Kidney (tissue), 14 donors: Measurements from ENCODE around the gene CORO2B. TPM values are rescaled to one million over a fixed set of nuclear protein-coding genes. Genes with fewer than 3 reads are reported as not detected.

Experiments
- DNase-seq, 5 donors: peaks; one replicate each; pipeline ENCODE4 v3.0.0-alpha.2; 2013 to 2020
- FAIRE-seq: peaks from 2 replicates; lab custom pipeline; 2012; peaks lifted over from hg19 to GRCh38; lab: Jason Lieb, UNC
- H3K27ac ChIP-seq, 2 donors: one replicate each; pipeline ENCODE4 v1.7.0; 2013; ENCODE audit warnings: low read depth in 2 of 2, low read length in 2 of 2, inconsistent platforms in 1 of 2
- H3K27me3 ChIP-seq: one replicate; pipeline ENCODE4 v1.7.1; 2013; ENCODE audit warnings: low read length, inconsistent platforms; ENCODE audit not compliant: control insufficient read depth, insufficient read depth
- H3K36me3 ChIP-seq, 3 donors: one replicate each; pipeline versions ENCODE4 v1.7.0 to v1.7.1; 2013; ENCODE audit warnings: low read length in 3 of 3, control low read depth in 1 of 3, inconsistent platforms in 1 of 3; ENCODE audit not compliant: insufficient read depth in 3 of 3, control insufficient read depth in 2 of 3
- H3K4me1 ChIP-seq, 3 donors: one replicate each; pipeline versions ENCODE4 v1.7.0 to v1.7.1; 2013; ENCODE audit warnings: low read length in 3 of 3, inconsistent platforms in 1 of 3, low read depth in 1 of 3; ENCODE audit not compliant: control insufficient read depth in 2 of 3, insufficient read depth in 2 of 3
- H3K4me3 ChIP-seq, 3 donors: one replicate each; pipeline versions ENCODE4 v1.7.0 to v1.8.1; 2013; ENCODE audit warnings: low read length in 3 of 3, control low read depth in 1 of 3, inconsistent platforms in 1 of 3
- H3K9ac ChIP-seq, 3 donors: one replicate each; pipeline versions ENCODE4 v1.7.0 to v1.7.1; 2013; ENCODE audit warnings: low read length in 3 of 3, control low read depth in 1 of 3, inconsistent platforms in 1 of 3
- H3K9me3 ChIP-seq, 3 donors: one replicate each; pipeline versions ENCODE4 v1.7.0 to v1.7.1; 2013; ENCODE audit warnings: low read length in 3 of 3, control low read depth in 1 of 3, inconsistent platforms in 1 of 3; ENCODE audit not compliant: control insufficient read depth in 2 of 3, insufficient read depth in 1 of 3
- intact Hi-C: fragments of 100-400 bp; cut with DNase I; formaldehyde crosslinking; loops from one replicate; pipeline ENCODE4 v1.11.1; 2022
- polyA plus RNA-seq: library from polyadenylated mRNA; stranded (reverse); fragments of 350-450 nt; fragmentation: Illumina TruSeq; extraction: RNeasy Lipid Tissue Mini Kit (QIAGEN cat#74804); gene quantifications from one replicate; pipeline ENCODE4 v1.2.3, GENCODE V29; 2014; ENCODE audit warnings: low read depth, low replicate concordance; ENCODE audit not compliant: insufficient read depth
- total RNA-seq: library from RNA; stranded (reverse); fragmentation: NEBNext Ultra II Directional; extraction: Animal tissue kit (Norgen Biotek cat#: 25700); gene quantifications from one replicate; pipeline ENCODE4 v1.2.1, GENCODE V29; 2021
- TF ChIP-seq, protein P1 (sequence below): IDR thresholded peaks from 3 replicates; pipeline ENCODE4 v1.5.1; 2012; ENCODE audit warnings: mild to moderate bottlenecking, moderate library complexity, borderline replicate concordance; ENCODE audit not compliant: insufficient read depth; ENCODE audit errors: extremely low read depth
- donor health status: control.
- donor health status: control.
- donor health status: control.
- donor health status: control.
- donor health status: control.
- donor health status: DM: yes; HTN: yes; CAD: no.
- donor health status: Normal renal cell carcinoma (clear cell type).

Gene CORO2B
- total and polyA plus RNA-seq, 2 donors from 2014 or later = 7.9 to 9.0 TPM

- FAIRE-seq = no peak
- Histone ChIP-seq H3K9ac (no peak overlapping the region), H3K9me3 (no peaks in the 10 kb centered on the region), H3K27me3 (no peaks in the 10 kb centered on the region), H3K4me3 (no peak overlapping the region), H3K36me3 (no peaks in the 10 kb centered on the region), H3K27ac (no peak overlapping the region), H3K4me1 (peaks cover 0 to 4% (median 0%) of the 10 kb centered on the region in 3 donors)
- TF ChIP-seq, protein P1, sequence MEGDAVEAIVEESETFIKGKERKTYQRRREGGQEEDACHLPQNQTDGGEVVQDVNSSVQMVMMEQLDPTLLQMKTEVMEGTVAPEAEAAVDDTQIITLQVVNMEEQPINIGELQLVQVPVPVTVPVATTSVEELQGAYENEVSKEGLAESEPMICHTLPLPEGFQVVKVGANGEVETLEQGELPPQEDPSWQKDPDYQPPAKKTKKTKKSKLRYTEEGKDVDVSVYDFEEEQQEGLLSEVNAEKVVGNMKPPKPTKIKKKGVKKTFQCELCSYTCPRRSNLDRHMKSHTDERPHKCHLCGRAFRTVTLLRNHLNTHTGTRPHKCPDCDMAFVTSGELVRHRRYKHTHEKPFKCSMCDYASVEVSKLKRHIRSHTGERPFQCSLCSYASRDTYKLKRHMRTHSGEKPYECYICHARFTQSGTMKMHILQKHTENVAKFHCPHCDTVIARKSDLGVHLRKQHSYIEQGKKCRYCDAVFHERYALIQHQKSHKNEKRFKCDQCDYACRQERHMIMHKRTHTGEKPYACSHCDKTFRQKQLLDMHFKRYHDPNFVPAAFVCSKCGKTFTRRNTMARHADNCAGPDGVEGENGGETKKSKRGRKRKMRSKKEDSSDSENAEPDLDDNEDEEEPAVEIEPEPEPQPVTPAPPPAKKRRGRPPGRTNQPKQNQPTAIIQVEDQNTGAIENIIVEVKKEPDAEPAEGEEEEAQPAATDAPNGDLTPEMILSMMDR = no peak
- intact Hi-C loops = no loop called here
- no peak for DNase-seq
Observed at GRCh38 chr15:68735610-68736009, 156.8 kb downstream of the CORO2B start.

GRCh38 chr15:68739390-68740080 is 160.7 kb downstream of the CORO2B start:
- FAIRE-seq (no peak), DNase-seq (no peak)
- H3K36me3 ChIP-seq = no peaks in the 10 kb centered on the region
- H3K9ac ChIP-seq = no peak overlapping the region
- no peaks in the 10 kb centered on the region for H3K9me3 ChIP-seq
- no peak overlapping the region for H3K27ac ChIP-seq
- H3K4me1 ChIP-seq = no peaks in the 10 kb centered on the region
- TF ChIP-seq, protein P1 = no peak
- no peak overlapping the region for H3K4me3 ChIP-seq
- intact Hi-C loops = no loop called here
- H3K27me3 ChIP-seq = no peaks in the 10 kb centered on the region

GRCh38 chr15:68743256-68743655 is 164.5 kb downstream of the CORO2B start:
- Histone ChIP-seq H3K9ac (no peak overlapping the region), H3K4me1 (no peaks in the 10 kb centered on the region), H3K4me3 (no peak overlapping the region), H3K9me3 (no peaks in the 10 kb centered on the region), H3K27ac (no peak overlapping the region), H3K36me3 (no peaks in the 10 kb centered on the region), H3K27me3 (no peaks in the 10 kb centered on the region)
- TF ChIP-seq, protein P1 = no peak
- FAIRE-seq (no peak), DNase-seq (no peak)
- intact Hi-C loops = no loop called here
